ENCODE measurements around the gene AATK. TPM values are rescaled to one million over a fixed set of nuclear protein-coding genes. Genes with fewer than 3 reads are reported as not detected.

Gene AATK
- total RNA-seq, 1 donor from 2014 or later = 0.42 TPM

DNA sequence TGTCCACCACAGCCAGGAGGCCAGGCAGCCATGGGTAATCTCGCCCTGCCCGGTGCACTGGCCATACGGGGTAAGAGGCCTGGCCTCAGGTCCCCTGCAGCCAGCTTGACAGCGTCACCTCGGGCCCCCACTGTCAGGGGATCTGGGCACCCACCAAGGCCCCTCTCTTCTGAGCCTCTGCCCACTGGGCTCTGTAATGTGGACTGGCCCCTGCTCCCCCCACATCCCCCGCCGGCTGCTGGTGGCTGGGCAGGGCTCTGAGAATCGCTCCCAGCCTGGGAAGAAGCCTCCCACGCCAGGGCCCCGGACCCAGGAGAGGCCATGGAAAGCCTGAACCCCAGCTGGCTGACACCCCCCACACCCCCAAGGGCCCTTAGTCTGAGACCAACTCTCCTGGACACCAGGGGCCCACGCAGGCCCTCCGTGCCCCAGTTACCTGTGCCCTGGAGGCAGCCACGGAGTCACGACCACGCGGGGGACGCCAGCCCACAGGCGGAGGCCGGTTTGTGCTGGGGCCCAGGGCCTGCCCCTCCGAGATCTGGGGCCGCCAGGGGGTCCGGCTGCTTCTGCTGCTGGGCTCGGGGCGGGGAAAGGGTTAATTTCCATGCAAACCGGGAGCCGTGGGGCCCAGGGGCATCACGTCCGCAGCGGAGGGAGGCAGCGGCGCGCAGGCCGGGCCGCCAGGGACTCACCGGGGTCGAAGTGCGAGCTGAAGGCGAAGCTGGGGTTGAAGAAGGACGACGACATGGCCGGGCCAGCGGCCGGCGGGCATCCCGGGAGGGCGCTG is 582 bp downstream of the AATK start, which contains the start of gene PVALEF:
PVALEF (plus strand) TSS at position 262 of the 787 bp plus-strand sequence. CDS start 15,720 bp downstream, outside the sequence.
- ATAC-seq (ENCODE audit: low read depth) (no peak), DNase-seq (no peak)
- TF ChIP-seq, protein P1, sequence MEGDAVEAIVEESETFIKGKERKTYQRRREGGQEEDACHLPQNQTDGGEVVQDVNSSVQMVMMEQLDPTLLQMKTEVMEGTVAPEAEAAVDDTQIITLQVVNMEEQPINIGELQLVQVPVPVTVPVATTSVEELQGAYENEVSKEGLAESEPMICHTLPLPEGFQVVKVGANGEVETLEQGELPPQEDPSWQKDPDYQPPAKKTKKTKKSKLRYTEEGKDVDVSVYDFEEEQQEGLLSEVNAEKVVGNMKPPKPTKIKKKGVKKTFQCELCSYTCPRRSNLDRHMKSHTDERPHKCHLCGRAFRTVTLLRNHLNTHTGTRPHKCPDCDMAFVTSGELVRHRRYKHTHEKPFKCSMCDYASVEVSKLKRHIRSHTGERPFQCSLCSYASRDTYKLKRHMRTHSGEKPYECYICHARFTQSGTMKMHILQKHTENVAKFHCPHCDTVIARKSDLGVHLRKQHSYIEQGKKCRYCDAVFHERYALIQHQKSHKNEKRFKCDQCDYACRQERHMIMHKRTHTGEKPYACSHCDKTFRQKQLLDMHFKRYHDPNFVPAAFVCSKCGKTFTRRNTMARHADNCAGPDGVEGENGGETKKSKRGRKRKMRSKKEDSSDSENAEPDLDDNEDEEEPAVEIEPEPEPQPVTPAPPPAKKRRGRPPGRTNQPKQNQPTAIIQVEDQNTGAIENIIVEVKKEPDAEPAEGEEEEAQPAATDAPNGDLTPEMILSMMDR (IDR thresholded peaks at IDR 0.05) = no peak
- no peak within 1 kb of the TSS for H3K4me3 Mint-ChIP-seq
- intact Hi-C loops (cut with micrococcal nuclease) = no loop called here
- no peaks in the 10 kb centered on the region for H3K36me3 Mint-ChIP-seq (ENCODE audit: low read depth)
- H3K9me3 Mint-ChIP-seq = no peaks in the 10 kb centered on the region
- H3K27ac Mint-ChIP-seq = no peak within 1 kb of the TSS
- CTCF ChIA-PET = no interaction called here
- H3K4me1 Mint-ChIP-seq = peaks cover 3% of the 10 kb centered on the region
- H3K27me3 Mint-ChIP-seq = peaks cover 23% of the 10 kb centered on the region
- POLR2A ChIA-PET = no interaction called here

DNA sequence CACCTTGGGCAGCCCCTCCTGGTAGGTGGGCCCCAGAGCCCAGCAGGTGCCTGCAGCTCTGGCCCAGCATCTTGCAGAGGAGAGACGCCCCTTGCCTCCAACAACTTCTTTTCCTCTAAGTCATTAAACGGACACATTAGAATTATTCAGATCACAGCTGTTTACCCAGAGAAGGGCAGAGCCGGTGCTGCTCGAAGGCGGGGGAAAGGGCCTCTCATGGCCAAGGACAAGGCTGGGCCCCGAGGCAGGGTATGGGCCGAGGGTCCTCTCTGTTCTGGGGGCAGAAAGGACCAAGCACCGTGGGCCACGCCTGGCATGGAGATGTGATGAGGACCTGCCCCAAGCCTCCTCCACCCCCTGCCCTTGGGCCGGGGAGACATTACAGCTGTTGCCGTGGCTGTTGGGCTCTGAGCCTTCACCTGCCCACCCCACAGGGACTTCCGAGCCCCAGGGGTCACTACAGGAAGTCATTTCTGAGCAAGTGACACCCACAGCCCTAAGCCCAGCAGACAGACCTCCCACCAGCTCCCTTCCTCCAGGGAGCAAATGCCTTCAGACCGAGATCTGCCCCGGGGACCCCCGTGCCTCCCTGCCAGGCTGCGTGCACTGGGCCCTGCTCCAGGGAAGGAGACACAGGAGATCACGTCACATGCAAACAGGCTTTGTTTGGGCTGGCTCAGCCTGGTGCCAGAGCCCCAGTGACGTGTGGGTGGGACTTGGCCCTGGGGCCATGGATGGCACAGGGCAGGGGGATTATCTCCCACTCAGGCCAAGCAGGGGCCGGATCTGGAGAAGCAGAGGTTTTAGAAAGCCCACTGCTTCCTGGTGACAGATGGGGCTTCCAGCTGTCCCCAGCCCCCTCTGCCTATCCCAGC is 1.4 kb downstream of the AATK start:
- intact Hi-C loops (cut with micrococcal nuclease) = no loop called here
- H3K27me3 Mint-ChIP-seq = peaks cover 23% of the 10 kb centered on the region
- no peak for ATAC-seq (ENCODE audit: low read depth)
- POLR2A ChIA-PET = no interaction called here
- H3K4me1 Mint-ChIP-seq = peaks cover 5% of the 10 kb centered on the region
- CTCF ChIA-PET = no interaction called here
- no peak for DNase-seq
- H3K9me3 Mint-ChIP-seq = no peaks in the 10 kb centered on the region
- no peak overlapping the region for H3K4me3 Mint-ChIP-seq
- H3K27ac Mint-ChIP-seq = no peak overlapping the region
- H3K36me3 Mint-ChIP-seq (ENCODE audit: low read depth) = no peaks in the 10 kb centered on the region
- TF ChIP-seq, protein P1 (IDR thresholded peaks at IDR 0.05) = no peak

DNA sequence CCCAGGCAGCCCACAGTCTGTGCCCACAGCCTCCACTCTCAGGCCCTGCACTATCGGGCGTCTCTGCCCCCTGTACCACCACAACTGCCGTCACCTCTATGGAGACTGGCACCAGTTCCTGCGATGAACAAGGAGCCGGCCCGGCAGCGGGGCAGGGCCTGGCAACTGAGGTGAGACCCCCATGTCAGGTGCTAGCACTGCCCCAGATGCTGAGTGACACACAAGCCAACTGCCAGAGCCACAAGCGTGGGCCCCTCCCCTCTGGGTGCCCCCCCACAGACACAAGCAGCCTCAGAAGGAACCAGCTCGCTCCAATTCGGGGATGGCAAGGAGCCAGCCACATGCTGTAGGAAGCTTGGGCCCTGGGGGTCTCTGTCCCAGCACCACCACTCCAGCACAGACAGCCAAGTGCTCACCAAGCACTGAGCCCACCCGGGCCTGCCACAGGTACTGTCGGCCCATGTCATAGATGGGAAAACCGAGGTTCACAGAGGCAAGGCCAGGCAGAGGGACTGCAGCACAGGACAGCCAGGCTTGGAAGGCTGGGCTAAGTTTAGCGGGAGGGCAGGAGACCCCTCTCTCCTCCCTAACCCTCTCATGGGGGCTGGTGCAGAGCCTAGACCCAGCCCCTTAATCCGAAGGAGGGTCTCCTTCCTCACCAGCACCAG is 2.2 kb downstream of the AATK start:
- intact Hi-C loops (cut with micrococcal nuclease) = no loop called here
- CTCF ChIA-PET = no interaction called here
- H3K4me3 Mint-ChIP-seq = no peak overlapping the region
- no peak for ATAC-seq (ENCODE audit: low read depth)
- DNase-seq = no peak
- H3K36me3 Mint-ChIP-seq (ENCODE audit: low read depth) = no peaks in the 10 kb centered on the region
- H3K27ac Mint-ChIP-seq = no peak overlapping the region
- TF ChIP-seq, protein P1 (IDR thresholded peaks at IDR 0.05) = no peak
- POLR2A ChIA-PET = no interaction called here
- peaks cover 5% of the 10 kb centered on the region for H3K4me1 Mint-ChIP-seq
- no peaks in the 10 kb centered on the region for H3K9me3 Mint-ChIP-seq
- H3K27me3 Mint-ChIP-seq = peaks cover 25% of the 10 kb centered on the region

DNA sequence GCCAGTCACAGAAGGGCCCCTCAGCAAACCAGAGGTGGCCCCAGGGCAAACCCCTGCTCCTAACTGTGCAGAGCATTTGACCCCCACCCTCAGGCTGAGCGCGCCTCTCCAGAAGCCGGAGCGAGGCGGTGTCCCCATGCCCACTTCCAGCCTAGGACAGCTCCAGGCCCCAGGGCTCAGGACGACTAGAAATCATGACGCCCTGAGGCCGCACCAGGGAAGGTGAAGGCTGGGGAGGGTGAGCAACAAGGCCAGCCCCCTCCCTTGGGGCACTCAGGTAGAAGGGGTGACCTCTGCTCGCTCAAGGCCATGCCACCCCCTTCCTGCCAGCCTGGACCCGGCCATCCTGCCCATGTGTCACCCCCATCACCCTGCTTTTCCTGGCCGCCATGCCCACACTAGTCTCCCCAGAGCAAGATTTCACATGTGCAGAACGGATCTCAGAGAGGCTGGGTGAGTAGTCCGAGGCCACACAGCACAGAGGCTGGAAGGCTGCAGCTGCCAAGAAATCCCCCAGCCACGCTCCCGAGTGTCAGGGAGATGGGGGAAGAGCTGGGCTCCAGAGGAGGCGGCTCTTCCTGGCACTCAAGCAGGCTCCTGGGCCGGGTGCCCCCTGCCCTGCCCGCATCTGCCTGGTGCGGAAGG is 2.8 kb downstream of the AATK start:
- ChIA-PET CTCF (no interaction called here), POLR2A (no interaction called here)
- intact Hi-C loops (cut with micrococcal nuclease) = no loop called here
- H3K4me1 Mint-ChIP-seq = peaks cover 5% of the 10 kb centered on the region
- no peak overlapping the region for H3K27ac Mint-ChIP-seq
- DNase-seq (no peak), ATAC-seq (ENCODE audit: low read depth) (no peak)
- H3K9me3 Mint-ChIP-seq = no peaks in the 10 kb centered on the region
- no peak overlapping the region for H3K4me3 Mint-ChIP-seq
- H3K27me3 Mint-ChIP-seq = peaks cover 25% of the 10 kb centered on the region
- TF ChIP-seq, protein P1 (IDR thresholded peaks at IDR 0.05) = no peak
- H3K36me3 Mint-ChIP-seq (ENCODE audit: low read depth) = no peaks in the 10 kb centered on the region
